Amniotic epithelial cell (primary cell): ENCODE results near the gene NOTO.
"Not testable (repeated sequence)": the region's sequence is repeated elsewhere in the genome, so short reads cannot be mapped to it uniquely, and the experiment has no call there.

Experiments used
- DNase-seq: peaks from one replicate; pipeline ENCODE4 v3.0.0-alpha.2; 2010; ENCODE audit warnings: low read depth

NOTO gene, protein sequence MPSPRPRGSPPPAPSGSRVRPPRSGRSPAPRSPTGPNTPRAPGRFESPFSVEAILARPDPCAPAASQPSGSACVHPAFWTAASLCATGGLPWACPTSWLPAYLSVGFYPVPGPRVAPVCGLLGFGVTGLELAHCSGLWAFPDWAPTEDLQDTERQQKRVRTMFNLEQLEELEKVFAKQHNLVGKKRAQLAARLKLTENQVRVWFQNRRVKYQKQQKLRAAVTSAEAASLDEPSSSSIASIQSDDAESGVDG

DNA sequence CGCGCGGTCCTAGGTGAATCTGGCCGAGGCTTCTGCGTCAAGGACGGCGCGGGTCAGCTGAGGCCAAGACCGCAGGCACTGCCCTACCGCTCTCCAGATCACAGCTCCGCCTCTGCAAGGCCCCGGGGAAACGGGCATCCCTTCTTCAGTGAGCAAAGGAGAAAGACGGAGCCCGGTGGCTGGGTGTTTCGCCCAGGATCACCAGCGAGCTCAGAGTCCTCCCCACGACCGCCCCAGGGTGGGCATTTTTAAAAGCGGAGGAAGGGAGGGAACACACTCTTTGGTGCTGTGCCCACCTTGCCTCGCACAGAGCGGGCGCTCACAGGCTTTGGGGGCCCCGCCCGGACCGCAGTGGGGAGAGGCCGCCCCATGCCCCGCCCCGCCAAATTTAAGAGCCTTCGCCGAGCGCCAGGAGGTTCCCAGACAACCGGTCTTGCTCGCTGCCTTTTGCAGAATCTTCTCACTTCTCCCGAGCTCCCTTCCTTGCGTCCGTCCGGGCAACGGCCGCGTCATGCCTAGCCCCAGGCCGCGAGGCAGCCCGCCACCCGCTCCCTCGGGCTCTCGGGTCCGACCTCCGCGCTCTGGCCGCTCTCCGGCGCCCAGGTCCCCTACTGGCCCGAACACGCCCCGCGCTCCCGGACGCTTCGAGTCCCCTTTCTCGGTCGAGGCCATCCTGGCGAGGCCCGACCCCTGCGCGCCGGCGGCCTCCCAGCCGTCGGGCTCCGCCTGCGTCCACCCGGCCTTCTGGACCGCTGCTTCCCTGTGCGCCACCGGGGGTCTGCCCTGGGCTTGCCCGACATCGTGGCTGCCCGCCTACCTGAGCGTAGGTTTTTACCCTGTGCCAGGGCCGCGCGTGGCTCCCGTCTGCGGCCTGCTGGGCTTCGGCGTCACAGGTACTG is at the start of gene NOTO:
NOTO (plus strand) TSS at position 419 of the 899 bp plus-strand sequence; CDS start at position 512, 93 bp downstream.
- DNase-seq, result peak; percentile 18

DNA sequence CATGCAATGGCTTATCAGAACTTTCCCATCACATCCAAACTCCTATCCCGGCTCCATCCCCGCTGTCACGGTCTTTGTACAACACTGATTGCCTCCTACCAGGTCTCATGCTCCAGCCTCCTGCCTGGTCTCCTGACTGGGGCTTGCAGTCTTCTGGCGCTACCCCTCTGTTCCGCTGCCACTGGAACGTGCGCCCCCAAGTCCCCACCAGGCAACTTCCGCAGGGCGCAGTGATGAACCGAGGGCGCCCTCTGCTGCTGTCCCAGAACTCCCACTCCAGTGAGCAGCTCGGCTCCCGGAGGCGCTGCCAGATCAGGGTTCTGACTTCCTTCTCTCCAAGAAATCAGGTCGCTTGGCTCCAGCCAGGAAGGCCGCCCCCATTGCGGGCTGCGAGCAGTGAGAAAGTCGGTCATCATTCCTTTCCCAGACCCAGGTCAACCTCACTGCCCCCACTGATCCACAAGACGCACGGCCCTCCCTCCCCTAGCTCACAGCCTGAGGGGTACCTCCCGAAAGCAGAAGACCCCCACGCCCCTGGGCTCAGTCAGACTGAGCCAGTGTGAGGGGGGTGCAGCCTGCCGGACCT is 45.7 kb upstream of the NOTO start:
- peak; percentile 43 for DNase-seq

DNA sequence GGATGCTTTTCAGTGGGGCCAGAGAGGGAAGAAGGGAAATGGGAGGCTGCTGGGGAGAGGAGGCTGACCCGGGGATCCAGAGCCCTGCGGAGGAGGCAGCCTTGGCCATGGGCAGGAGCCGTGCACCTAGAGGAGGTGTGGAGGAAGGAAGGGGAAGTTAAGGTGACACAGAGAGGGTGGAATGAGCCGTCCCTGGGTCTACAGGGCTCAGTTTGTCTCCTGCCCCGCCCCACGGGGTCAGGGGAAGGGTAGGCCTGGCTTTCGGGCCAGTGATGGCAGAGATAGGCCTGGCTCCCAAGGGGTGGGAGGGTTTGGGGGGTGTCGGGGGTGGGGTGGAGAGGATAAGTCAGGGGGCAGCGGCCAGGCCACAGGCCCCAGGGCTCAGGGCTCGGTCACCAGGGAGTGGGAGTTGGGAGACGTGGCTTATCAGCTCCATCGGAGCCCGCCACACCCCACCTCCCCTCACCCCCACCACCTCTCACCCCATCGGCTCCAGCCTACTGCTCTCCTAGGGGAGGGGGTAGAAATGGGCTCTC is 39.5 kb upstream of the NOTO start:
- no peak for DNase-seq

DNA sequence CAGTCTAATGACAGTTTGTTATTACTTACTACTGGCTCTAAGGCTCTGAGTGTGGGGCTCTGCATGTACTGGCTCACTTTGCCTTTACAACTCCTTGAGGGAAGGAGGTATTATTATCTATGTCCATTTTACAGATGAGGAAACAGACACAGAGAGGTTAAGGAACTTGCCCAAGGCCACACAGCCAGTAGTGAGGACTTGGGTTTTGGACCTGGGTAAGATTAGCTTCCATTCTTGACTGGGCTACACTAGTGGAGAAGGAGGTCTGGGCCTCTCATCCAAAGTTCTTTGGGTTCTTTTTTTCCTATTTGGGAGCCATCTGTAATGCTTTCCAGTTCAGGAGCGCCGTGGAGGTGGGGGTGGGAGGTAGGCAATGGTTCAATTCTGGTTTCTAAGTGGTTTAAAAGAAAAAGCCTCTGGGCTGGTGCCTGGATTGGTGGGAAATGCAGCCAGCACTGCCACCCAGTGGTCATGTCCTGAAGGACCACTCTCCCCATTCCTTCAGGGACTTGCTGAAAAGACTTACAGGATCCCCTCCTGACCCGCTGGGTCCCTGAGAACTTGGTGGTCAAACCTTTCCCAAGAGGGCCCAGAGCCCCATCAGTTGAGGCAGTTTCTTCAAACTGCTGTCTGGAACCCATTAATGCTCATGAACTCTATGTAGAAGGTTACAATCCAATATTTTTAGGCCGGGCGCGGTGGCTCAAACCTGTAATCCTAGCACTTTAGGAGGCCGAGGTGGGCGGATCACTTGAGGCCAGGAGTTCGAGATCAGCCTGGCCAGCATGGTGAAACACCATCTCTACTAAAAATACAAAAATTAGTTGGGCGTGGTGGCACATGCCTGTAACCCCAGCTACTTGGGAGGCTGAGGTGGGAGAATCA is 38.6 kb upstream of the NOTO start:
- peak; percentile 62 for DNase-seq

DNA sequence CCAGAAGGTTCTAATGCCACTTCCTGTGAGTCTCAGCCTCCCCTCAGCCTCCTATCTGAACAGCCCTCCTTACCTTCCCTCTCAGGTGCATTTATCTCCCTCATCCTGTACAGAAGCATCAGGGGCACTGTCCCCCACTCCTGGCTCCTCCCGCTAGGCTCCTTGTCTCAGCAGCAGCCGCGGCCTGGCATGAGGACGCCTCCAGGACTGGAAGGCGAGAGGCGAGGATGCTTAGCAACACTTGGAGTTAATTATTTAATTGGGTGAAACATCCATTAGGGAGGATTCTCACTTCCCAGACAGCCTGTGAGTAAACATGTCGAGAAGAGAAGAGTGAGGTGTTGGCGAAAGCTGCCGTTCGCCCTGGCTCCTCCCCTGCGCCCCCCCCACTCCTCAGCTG is 36.4 kb upstream of the NOTO start:
- DNase-seq, result not testable (repeated sequence)

DNA sequence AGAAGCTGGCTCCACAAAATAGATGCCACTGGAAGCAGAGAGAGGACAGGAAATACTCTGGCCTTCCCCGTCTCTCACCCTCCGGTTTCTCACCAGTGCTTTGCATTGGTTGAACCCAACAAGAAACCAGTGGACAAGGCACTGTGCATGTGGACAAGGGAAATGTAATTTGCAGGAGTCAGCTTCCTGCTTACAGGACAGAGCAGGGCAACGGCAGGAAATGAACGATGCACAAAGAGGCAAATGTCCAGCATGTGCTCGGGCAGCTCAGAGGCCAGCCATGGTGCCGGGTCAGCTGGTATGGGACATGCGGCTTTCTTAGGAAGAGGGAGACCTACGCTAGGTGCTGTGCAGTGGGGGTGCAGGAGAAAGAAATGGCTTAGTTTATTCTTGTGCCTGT is 35.6 kb upstream of the NOTO start:
- DNase-seq, result not testable (repeated sequence)

DNA sequence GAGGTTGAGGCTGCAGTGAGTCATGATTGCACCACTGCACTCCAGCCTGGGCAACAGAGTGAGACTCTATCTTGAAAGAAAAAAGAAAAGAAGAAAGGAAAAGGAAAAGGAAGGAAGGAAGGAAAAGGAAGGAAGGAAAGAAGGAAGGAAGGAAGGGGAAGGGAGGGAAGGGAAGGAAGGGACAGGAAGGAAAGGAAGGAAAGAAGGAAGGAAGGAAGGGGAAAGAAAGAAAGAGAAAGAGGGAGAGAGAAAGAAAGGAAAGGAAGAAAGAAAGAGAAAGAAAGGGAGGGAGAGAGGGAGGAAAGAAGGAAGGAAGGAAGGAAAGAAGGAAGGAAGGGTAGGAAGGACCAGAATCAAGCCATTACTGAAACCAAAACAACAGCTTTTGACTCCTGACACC is 34.0 kb upstream of the NOTO start:
- not testable (repeated sequence) for DNase-seq

DNA sequence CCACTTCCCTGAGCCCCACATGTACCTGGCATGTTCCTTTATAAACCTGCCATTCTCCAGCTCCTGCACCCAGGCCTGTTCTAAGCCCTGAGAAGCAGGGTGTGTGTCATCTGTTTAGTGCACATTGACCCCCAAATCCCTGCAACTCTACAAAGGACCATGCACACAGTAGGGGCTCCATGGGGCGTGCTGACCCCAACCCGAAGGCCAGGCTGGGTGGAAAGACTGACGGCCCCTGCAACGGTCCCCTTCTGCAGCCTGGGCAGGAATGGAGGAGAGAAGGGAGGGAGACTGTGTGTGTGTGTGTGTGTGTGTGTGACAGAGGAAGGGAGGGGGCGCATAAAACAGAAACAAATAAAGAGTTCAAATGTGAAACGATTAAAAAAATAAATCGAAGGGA is 32.0 kb upstream of the NOTO start:
- DNase-seq, result not testable (repeated sequence)

DNA sequence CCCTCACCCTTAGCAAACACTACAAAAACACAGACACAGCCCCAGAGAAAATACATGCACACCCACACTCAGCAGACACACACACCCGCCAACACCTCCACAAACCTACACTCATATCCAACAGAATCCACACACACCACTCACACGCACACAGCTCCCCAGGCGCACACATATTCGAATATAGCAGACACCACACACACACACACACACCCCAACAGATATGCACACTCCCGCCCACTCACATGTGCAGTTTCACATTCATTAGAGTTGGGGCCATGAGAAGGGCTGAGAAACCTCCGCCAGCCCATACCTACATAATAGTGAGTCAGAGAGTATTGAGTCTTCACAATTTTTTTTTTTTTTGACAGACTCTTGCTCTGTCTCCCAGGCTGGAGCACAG is 29.4 kb upstream of the NOTO start:
- DNase-seq, result peak; percentile 58

DNA sequence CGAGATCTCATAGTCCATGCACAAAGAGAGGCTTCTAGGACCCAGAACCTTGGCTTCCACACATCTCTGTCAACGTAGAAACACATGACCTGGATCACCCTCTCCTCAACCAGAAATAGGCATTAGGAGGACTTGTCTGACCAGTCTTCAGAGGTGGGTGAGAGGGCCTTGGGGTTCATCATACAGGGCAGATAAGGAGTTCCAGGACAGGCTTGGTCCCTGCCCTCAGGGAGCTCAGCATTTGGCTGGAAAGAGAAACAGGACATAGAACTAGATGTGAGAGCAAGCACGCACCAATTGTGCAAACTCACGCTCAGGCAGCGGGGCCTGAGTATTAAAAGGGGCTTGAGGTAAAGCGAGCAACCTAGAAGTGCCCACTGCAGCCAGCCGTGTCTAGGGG is 28.6 kb upstream of the NOTO start:
- no peak for DNase-seq

DNA sequence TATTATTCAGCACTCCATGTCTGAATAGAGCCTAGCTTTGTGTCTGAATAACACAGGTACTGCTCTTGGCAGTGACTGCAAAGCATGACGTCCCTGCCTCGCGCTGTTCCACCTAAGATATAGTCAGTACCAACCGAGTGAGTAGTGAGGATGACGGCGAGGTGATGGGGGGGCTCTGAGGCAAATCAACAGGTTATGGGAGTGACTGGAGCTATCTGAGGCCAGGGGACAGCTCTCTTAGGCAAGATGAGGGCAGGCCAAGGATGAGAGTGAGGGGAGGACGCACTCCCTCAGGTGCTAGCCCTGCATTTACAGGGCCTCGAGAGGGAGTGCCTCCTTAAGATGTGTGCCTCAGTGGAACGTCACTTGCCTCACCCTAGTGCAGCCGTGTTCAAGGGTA is 28.1 kb upstream of the NOTO start:
- DNase-seq, result no peak

DNA sequence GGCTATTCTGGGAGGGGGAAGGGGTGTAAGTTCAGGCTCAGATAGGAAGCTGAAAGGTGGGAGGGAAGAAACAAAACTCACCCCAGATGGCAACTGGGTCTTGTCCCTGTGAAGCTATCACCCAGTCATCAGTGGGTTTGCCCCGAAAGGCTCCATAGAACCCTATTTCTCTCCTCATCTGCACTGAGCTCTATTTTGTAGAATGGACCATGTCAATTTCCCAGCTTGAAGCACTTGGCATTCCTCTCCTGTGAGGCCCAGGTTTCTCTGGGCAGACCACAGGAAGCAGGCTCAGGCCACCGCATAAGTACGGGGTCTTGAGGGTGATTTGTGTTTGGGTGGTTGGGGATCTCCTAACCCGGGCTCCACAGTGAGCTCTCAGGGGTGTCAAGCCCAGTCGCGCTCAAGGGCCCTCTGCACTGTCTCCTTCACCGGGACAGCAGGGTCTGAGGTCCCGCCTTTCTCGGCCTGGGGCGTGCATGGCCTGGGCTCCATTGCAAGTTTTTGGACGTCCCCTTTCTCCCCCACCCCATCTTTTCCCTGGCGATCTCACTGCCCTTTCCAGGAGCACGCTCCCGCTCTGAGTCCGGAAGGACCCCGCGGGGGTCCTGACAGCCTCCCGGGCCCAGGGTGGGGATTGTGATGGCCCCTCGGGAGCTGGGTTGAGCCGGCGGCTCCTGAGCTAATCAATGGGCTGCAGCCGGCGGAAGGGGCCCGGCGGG is 27.3 kb upstream of the NOTO start:
- no peak for DNase-seq

DNA sequence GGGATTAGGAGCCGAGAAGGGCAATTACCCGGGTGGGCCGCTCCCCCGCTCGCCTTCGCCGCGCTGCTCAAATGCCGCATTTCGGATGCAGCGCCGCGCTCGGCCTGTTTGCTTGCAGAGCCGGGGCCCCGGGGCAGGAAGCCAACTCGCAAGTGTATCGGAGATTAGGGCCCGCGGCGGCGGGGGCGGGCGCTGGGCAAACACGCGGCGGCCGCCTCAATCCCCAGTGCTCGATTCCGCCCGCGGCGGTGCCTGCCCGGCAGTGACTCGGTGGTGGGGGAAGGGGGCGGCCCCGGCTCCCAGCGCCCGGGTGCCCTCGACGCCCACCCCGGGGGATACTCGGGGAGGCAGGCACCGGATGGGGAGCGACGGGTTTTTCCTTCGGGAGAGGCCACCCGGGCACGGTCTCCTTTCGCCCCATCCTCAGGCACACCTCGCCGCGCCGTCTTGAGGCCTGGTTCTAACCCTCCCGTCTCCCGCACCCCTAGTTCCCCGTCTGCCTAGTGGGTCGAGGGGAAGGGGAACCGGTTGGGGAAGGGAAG is 26.6 kb upstream of the NOTO start:
- peak; percentile 39 for DNase-seq

DNA sequence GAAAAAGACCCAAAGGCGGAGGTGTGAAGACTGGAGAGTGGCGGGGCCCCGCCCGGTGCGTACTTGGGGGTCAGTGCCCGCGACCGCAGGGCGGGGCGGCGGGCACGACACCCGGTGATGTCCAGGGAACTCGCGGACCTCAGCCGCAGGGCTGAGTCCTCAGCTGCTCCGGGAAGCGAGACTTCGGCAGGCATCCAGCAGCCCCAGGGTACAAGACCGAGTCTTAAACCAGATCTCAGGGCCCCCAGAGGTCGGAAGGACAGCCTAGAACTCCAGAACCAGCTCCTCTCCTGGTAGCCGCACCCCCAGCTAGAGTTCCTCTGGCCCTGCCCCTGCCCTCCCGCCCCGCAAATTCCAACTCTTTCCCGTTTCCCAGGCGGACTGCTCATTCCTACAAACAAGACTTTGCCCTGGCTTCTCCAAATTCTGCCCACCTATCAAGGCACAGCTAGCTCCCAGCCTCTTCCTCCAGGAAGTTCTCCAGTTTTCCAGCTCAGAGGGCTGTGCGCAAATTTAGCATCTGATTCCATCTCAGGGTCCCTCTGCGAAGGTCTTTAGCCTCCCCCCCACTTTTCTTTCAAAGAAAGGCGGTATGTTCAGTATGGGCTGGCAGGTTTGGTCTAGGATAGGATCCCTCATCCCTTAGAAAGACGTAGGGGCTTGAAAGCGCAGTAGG is 26.0 kb upstream of the NOTO start:
- DNase-seq, result no peak

DNA sequence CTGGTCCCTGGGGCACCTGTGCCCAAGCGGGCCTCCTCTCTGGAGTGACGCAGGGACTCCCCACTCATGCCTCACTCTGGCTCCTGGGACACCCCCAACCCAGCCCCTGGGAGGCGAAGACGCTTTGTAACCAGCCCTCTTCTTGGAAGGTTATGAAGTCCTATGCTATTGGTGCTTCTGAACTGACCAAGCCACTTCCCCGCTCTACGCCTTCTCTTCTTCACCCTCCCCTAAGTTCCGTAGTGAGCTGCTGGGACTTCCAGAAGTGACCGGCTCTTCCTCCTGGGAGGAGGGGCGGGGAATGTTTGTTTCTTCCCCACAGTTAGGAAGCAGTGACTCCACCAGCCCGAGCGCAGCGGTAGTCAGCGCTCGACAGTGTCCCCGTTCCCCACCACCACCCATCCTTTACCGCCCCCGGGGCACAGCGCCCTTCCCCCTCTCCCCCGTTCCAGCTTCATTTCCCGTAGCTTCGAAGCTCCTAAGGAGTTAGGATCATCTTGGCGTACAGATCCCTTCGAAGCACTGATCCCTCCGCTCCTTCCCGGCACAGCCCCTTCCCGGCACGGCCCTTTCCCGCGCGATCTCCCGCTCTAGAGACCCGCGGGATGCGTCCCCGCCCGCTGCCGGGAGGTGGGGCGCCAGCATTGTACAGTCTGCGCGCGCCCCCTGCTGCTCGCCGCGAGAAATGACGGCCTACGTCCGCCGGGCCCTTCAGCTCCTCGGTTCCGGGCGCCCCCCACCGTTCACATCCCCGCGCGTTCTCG is 25.3 kb upstream of the NOTO start:
- peak; percentile 62 for DNase-seq

DNA sequence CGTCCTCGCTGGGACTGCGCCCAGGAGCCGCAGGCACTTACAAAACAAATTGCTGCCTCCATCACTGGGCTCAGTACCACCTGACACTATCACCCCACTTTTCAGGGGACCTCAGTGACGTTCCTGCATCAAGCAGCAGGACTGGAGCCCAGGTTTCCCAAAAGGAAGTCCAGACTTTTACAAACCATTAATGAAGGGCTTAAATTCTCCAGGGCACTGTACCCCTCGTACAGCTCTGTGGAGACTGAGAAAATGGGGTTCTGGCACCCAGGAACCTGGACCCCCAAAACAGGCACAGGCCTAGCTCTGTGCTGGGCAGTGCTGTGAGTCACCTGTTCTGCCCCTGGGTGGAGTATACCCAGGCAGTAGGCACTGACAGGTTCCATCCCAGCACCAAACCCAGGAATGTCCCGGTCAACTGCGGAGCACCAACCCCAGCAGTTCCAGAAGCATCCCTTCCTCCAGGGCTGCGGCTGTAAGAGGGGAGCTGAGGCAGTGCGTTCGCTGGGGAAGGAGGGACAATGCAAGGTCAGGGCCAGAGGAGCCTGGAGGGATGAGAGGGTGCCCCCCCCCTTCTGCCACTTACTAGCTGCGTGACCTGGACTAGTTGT is 24.6 kb upstream of the NOTO start:
- no peak for DNase-seq

DNA sequence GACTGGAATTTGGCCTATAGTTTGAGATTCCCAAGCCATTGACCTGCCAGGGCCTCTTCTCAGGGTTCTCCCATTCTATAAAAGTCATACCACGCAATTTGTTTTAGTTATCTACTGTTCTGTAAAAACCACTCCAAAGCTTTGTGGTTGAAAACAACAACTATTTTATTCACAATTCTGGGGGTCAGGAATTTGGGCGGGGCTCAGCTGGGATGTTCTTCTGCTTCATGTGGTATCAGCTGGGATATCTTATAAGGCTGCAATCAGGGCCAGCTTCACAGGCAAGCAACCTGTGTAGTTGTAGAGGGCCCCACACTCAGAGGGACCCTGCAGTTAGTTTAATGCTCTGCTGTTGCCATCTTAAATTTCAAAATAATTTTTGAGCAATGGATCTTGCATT is 16.4 kb upstream of the NOTO start:
- no peak for DNase-seq

DNA sequence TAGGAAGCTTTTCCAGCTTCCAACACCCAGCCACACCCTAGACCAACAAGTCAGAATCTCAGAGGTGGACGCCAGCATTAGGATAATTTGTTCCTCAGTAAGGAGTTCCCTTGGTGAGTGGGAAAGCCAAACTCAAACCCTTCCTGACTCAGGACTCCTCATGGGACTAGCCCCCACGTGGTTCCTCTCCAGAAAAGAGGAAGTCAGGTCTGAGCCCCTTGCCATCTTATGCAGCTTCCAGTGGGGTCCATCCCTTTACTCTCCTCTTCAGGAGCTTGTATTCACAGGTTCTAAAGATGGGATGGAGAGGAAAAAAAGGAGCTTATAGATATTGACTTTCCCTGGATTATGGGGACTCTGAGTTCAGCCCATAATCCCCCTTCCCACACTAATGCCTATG is 14.8 kb upstream of the NOTO start:
- DNase-seq, result no peak

DNA sequence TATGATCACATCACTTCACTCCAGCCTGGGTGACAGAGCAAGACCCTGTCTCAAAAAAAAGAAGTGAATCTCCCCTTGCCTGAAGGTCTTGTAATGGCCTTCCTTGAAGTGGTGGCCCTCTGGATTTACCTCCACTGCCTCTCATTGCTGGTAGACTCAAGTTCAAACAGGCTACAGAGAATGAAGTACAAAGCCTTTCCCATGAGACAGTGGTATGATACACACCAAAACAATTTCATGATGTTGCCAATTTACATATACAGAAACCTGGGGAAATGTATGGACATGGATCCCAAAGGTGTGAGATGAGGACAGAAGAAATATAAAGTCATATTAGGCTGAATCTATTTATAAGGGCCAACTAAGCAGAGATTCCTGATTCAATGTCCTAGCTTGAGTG is 4.8 kb upstream of the NOTO start:
- no peak for DNase-seq
